GM19468 (cell line): Measurements from ENCODE around the gene RNF146.
"Not testable (repeated sequence)": the region's sequence is repeated elsewhere in the genome, so short reads cannot be mapped to it uniquely, and the experiment has no call there.

ENCODE experiments used
- ATAC-seq: cut with Tn5 transposase; IDR thresholded peaks from one replicate; pipeline ENCODE4 v1.9.1; 2021; ENCODE audit warnings: mild to moderate bottlenecking, moderate library complexity, moderate number of reproducible peaks; ENCODE audit not compliant: unreplicated experiment; ENCODE audit errors: extremely low read depth

Gene RNF146

GRCh38 chr6:127266178-127266891, at the start of gene RNF146:
RNF146 (plus strand) TSS chr6:127266864; CDS start chr6:127280339, 13,475 bp downstream.
- ATAC-seq, result peak; percentile 54

GRCh38 chr6:127219869-127220268, 46.8 kb upstream of the RNF146 start:
- ATAC-seq, result no peak

DNA sequence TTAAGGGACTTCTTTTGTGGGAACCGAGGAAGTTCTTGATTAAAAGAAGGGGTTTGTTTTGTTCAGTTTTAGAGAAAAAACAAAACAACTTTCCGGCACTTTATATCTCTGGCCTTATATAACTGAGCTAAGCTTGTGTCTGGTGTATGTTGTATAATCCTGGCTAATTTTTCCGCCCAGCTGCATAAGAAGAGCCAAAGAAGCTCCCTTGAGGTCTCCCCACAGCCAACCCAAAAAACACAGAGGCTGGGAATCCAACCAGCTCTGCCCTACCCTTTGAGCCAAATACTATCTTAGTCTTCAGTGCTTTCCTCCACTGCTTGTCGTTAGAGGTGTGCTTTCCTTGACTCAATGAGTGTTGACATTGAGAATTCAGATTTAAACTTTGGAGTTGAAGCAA, 45.5 kb upstream of the RNF146 start:
- ATAC-seq, result no peak

DNA sequence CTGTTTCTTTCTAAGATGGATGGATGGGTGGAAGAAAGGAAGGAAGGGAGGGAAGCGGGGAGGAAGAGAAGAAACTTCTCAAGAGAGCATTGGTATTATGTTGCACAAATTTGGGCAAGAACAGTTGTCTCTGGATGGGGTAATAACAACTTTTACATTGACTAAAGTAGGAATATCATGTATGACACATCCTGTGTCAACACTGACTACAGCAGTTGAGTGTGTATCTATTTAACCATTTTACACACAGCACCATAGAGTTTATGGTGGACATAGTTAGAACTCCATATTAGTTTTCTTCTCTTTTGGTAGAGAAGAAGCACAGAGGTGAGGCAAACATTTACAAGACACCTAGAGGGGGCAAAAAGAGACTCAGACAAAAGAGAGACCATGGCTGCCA, 44.2 kb upstream of the RNF146 start:
- no peak for ATAC-seq

DNA sequence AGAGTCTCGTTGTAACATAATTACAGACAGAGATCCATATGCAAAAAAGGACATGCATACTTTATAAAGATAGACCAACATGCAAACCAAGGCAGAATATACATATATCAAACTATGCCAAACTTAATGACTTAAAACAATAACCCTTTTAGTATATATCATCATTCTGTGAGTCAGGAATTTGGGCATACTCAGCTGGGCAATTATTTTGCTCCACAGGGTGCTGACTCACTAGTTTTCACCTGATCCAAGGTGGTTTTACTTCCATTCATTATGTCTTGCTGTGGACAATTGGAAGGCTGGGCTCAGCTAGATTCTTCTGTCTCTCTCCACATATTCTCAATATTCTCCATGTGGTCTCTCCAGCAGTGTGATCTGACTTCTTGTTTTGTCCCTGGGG, 41.2 kb upstream of the RNF146 start:
- ATAC-seq, result no peak

GRCh38 chr6:127233819-127234218, 32.8 kb upstream of the RNF146 start:
- not testable (repeated sequence) for ATAC-seq

- ATAC-seq, result no peak
Measured at GRCh38 chr6:127243501-127243900, 23.2 kb upstream of the RNF146 start.

- ATAC-seq, result no peak
Measured at GRCh38 chr6:127247114-127248096, 19.3 kb upstream of the RNF146 start.

DNA sequence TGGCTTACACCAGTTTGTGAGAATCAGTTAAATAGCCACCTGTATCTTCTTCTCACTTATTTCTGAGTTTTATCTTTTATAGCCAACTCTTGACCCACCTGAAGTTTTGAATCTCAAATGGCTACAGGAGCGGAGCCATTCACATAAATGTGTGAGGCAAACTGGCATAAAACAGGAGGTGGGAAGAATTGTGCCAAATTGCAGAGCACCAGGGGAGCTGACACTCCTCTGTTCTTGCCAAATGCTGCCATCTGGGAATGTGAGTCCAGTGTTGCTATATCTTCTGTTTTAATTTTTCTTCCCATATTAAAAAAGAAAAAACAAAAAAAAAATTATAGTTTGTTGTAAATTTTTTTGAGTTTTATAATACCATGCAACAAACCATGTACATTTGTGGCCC, 17.0 kb upstream of the RNF146 start:
- ATAC-seq, result no peak

DNA sequence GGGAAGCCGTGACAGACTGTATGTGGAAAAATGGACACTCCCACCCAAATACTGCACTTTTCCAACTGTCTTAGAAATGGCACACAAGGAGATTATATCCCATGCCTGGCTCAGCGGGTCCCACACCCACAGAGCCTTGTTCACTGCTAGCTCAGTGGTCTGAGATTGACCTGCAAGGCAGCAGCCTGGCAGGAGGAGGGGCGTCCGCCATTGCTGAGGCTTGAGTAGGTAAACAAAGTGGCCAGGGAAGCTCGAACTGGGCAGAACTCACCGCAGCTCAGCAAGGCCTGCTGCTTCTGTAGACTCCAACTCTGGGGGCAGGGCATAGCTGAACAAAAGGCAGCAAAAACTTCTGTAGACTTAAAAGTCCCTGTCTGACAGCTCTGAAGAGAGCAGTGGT, 11.4 kb upstream of the RNF146 start:
- no peak for ATAC-seq

GRCh38 chr6:127262896-127263295, 3.8 kb upstream of the RNF146 start:
- no peak for ATAC-seq

GRCh38 chr6:127263481-127263880, 3.2 kb upstream of the RNF146 start:
- ATAC-seq, result no peak

DNA sequence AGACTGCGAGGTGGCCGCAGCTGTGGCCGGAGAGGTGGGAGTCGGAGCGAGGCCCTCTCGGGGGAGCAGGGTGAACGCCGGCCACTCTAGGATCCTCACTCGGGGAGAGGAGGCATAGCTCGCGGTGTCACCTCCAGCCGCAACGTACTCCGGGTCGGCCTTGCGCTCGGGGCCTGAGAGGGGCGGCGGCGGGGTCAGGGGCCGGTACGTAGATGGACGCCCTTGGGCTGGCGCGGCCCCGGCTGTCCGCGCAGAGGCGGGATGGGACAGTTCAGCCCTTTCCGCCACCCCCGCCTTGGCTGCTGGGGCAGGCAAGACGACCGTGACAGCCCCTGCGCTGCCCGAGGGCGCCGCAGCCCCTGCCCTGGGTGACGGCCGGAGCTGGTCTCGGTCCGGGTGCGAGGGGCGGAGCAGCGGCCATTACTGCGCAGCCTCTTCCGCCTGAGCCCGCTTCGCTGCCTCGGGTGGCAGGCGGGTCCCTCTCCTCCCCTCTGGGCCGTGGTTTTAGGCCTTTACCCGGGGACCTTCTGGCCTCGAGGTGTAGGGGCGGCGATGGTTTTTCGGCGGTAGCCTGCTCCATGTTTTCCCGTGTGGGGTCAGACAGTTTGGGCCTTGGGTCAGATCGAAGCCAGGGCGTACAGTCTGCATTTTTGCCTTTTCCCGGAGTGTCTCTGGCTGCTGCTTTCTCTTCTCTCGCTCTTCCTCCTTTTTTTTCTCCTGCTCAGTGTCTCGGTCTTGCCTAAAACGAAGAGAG, 405 bp downstream of the RNF146 start:
- peak; percentile 53 for ATAC-seq

- no peak for ATAC-seq
Measured at GRCh38 chr6:127267646-127268625, 1.3 kb downstream of the RNF146 start.

- no peak for ATAC-seq
Measured at GRCh38 chr6:127272576-127272975, 5.9 kb downstream of the RNF146 start.

GRCh38 chr6:127273499-127273898, 6.8 kb downstream of the RNF146 start:
- ATAC-seq, result no peak

DNA sequence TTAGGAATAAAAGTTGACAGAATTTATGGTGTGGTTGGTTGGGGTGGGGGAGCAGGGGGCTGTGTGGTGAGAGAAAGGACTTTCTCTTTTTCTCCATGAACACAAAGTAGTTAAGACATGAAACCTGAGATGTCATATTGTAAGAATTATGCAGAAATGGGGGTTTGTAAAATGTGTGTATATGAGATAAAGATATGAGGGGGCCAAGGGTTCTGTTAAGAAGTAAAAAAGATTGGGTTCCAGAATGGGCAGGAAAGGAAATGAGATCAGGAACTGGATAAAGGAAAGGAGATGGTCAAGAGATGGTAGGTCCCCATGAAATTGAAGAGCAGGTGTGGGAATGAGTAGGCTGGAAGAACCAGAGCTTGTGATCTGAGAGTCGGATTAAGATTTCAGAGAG, 9.7 kb downstream of the RNF146 start:
- no peak for ATAC-seq

- no peak for ATAC-seq
Measured at GRCh38 chr6:127277878-127278843, 11.5 kb downstream of the RNF146 start.
